HepG2 (cell line): ENCODE measurements around the gene ASPRV1.

Experiments used
- DRAP1 ChIP-seq: IDR thresholded peaks from 2 replicates; pipeline ENCODE4 v1.6.1; 2016; ENCODE audit warnings: missing genetic modification reagents, missing compliant biosample characterization
- LBX2 ChIP-seq: sonication (generic); formaldehyde crosslinking; IDR thresholded peaks from 2 replicates; pipeline ENCODE4 v1.5.0; 2020; ENCODE audit warnings: missing genetic modification reagents, mild to moderate bottlenecking, borderline replicate concordance
- ZNF703 ChIP-seq: sonication (generic); formaldehyde crosslinking; IDR thresholded peaks from 2 replicates; pipeline ENCODE4 v1.5.1; 2020; ENCODE audit warnings: missing genetic modification reagents, mild to moderate bottlenecking, moderate library complexity, borderline replicate concordance

DNA sequence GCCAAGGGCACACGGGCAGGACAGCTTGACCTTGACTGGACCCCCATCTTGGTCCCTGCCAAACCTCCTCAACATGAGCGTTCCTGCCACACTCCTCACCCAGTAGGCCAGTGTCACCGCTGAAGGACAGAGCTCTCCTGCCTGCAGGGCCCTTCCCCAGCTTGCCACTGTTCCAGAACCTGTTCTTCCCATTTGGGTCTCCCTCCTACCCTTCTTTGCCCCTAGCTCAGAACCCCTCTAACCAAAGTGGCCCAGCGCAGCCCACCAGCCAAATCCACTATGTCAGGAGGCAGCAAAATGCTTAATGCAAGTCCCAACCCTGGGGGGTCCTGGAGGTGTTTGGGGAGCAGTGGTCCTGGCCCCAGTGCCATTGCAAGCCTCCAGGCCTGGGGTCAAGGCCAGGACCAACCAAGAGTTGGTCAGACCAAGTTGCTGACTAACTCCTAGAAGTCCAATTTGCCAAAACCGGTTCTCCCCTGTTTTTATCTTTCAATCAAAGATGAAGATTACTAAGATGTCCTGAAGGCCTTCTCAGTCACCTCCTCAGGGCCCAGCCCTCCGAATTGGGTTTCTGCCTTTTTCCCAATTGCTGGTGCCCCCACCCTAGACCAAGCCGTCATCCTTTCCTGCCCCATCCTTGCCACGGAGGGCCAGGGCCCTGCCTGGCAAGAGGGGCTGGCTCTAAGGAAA is 4.5 kb upstream of the ASPRV1 start:
- TF ChIP-seq DRAP1 (CRISPR knock-in tag) (no peak), ZNF703 (CRISPR knock-in tag) (no peak), LBX2 (CRISPR knock-in tag) (no peak)
